NCI-H146 (cell line): Measurements from ENCODE around the gene TAMM41.
"Not testable (repeated sequence)": the region's sequence is repeated elsewhere in the genome, so short reads cannot be mapped to it uniquely, and the experiment has no call there.

Experiments used
- DNase-seq: peaks from one replicate; lab custom pipeline; 2025; lab: John Stamatoyannopoulos, UW

TAMM41 gene

GRCh38 chr3:11764931-11765363 lies 81.7 kb downstream of the TAMM41 start:
- no peak for DNase-seq

- DNase-seq: no peak
These were observed 86.7 kb downstream of the TAMM41 start for GRCh38 chr3:11759996-11760395.

- no peak for DNase-seq
These were observed 88.8 kb downstream of the TAMM41 start for GRCh38 chr3:11757929-11758328.

- DNase-seq: no peak
These were observed 89.2 kb downstream of the TAMM41 start for GRCh38 chr3:11757441-11757875.

- DNase-seq: no peak
These were observed 91.4 kb downstream of the TAMM41 start for GRCh38 chr3:11755276-11755675.

GRCh38 chr3:11752254-11752653 lies 94.4 kb downstream of the TAMM41 start:
- DNase-seq: not testable (repeated sequence)

- DNase-seq: not testable (repeated sequence)
These were observed 98.4 kb downstream of the TAMM41 start for GRCh38 chr3:11748306-11748705.
